CD8-positive, alpha-beta memory T cell (primary cell): ENCODE results near the gene ANKRD29. TPM values are rescaled to one million over a fixed set of nuclear protein-coding genes. Genes with fewer than 3 reads are reported as not detected.

Source experiments
- CTCF ChIA-PET: fragments of 350-600 bp; sonication (Branson Sonifier 250); formaldehyde crosslinking; loops from one replicate; lab custom pipeline; 2021; ENCODE audit warnings: antibody characterized with exemption; lab: Charles Lee
- POLR2A ChIA-PET: fragments of 350-600 bp; sonication (Branson Sonifier 250); formaldehyde crosslinking; loops from one replicate; lab custom pipeline; 2021; ENCODE audit warnings: antibody characterized with exemption; lab: Charles Lee
- DNase-seq, 5 donors: peaks; one replicate each; pipeline versions ENCODE4 v3.0.0 to v3.0.0-alpha.2; 2020 to 2022; ENCODE audit warnings: mixed read lengths in 1 of 5
- H3K27ac ChIP-seq: one replicate; pipeline ENCODE4 v1.7.0; 2013; ENCODE audit warnings: low read depth, mild to moderate bottlenecking, low read length, moderate library complexity
- H3K27me3 ChIP-seq: 2 replicates; pipeline ENCODE4 v1.7.0; 2013; ENCODE audit warnings: low read length, mild to moderate bottlenecking; ENCODE audit not compliant: insufficient read depth, poor library complexity, severe bottlenecking
- H3K36me3 ChIP-seq: 2 replicates; pipeline ENCODE4 v1.7.0; 2013; ENCODE audit warnings: mild to moderate bottlenecking, low read length, moderate library complexity; ENCODE audit not compliant: insufficient read depth
- H3K4me1 ChIP-seq: 2 replicates; pipeline ENCODE4 v1.7.0; 2013; ENCODE audit warnings: mild to moderate bottlenecking, low read length, moderate library complexity; ENCODE audit not compliant: insufficient read depth
- H3K4me3 ChIP-seq: 2 replicates; pipeline ENCODE4 v1.7.0; 2013; ENCODE audit warnings: mild to moderate bottlenecking, low read length
- H3K9me3 ChIP-seq: 2 replicates; pipeline ENCODE4 v1.7.0; 2013; ENCODE audit warnings: mild to moderate bottlenecking, low read length
- H3K27ac Mint-ChIP-seq, 8 donors: one replicate each; pipeline ENCODE4 v1.8.0; 2020 to 2021; ENCODE audit warnings: mixed read lengths in 8 of 8, mild to moderate bottlenecking in 6 of 8, inconsistent platforms in 3 of 8, moderate library complexity in 3 of 8
- H3K27me3 Mint-ChIP-seq, 2 donors: one replicate each; pipeline ENCODE4 v1.8.0; 2020 to 2021; ENCODE audit warnings: mixed read lengths in 2 of 2, mild to moderate bottlenecking in 1 of 2, moderate library complexity in 1 of 2
- H3K36me3 Mint-ChIP-seq, 3 donors: one replicate each; pipeline ENCODE4 v1.8.0; 2020 to 2021; ENCODE audit warnings: mixed read lengths in 3 of 3, inconsistent platforms in 1 of 3, mild to moderate bottlenecking in 1 of 3
- H3K4me1 Mint-ChIP-seq, 3 donors: one replicate each; pipeline ENCODE4 v1.8.0; 2020 to 2021; ENCODE audit warnings: mixed read lengths in 3 of 3, inconsistent platforms in 1 of 3, mild to moderate bottlenecking in 1 of 3
- H3K4me3 Mint-ChIP-seq, 7 donors: one replicate each; pipeline ENCODE4 v1.8.0; 2020 to 2021; ENCODE audit warnings: mixed read lengths in 7 of 7, mild to moderate bottlenecking in 6 of 7, moderate library complexity in 4 of 7, inconsistent platforms in 2 of 7
- H3K9me3 Mint-ChIP-seq, 5 donors: one replicate each; pipeline ENCODE4 v1.8.0; 2020 to 2022; ENCODE audit warnings: mixed read lengths in 5 of 5, mild to moderate bottlenecking in 3 of 5, moderate library complexity in 2 of 5, inconsistent platforms in 1 of 5
- polyA plus RNA-seq: library from polyadenylated mRNA; unstranded; fragments of 300-500 nt; fragmentation: Illumina TruSeq; gene quantifications from one replicate; pipeline ENCODE4 v1.2.3, GENCODE V29; 2021
- total RNA-seq, 2 experiments: library from RNA; stranded (reverse); gene quantifications; one replicate each; pipeline ENCODE4 v1.2.3, GENCODE V29; 2021

ANKRD29 gene
- total and polyA plus RNA-seq, 3 experiments from 2014 or later: not detected

DNA sequence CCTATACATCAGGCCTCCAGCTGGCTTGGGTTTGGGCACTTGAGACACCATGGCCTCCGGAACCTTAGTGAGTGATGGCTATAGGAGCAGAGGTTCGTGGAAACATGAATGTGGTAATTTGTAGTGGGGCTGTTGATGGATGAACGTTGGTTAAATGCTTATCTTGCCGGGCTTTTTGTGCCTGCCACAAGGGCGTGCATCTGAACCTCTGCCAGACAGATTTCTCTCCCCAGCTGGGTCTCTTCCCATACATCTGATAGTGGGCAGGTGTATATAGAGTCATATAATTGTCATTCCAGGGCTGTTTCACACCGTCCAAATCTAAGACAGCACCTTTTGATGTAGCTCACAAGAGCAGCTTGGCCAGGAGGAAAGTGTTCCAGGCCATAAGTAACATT, 41.3 kb upstream of the ANKRD29 start:
- Histone ChIP-seq H3K9me3 (no peaks in the 10 kb centered on the region), H3K27me3 (peaks cover 5% of the 10 kb centered on the region), H3K36me3 (no peaks in the 10 kb centered on the region), H3K4me3 (no peak overlapping the region), H3K4me1 (no peaks in the 10 kb centered on the region), H3K27ac (no peak overlapping the region)
- Mint-ChIP-seq H3K4me1 (no peaks in the 10 kb centered on the region), H3K27me3 (peaks cover 12 to 58% of the 10 kb centered on the region in 2 donors), H3K36me3 (peaks cover 0 to 10% (median 0%) of the 10 kb centered on the region in 3 donors), H3K27ac (no peak overlapping the region), H3K4me3 (no peak overlapping the region), H3K9me3 (peaks cover 2 to 12% (median 4%) of the 10 kb centered on the region in 5 donors)
- DNase-seq: no peak
- CTCF ChIA-PET: interaction anchor here (1.0 to 2.0 kb wide), 5 partner anchors 13 to 205 kb away, joined by 3 to 9 read pairs (median 3); no protein-coding TSS in a partner anchor
- POLR2A ChIA-PET: no interaction called here

- peak in 2 of 5 donors; percentile 14 to 18 for DNase-seq
- Mint-ChIP-seq H3K27me3 (peaks cover 12 to 61% of the 10 kb centered on the region in 2 donors), H3K36me3 (peaks cover 0 to 10% (median 0%) of the 10 kb centered on the region in 3 donors), H3K27ac (no peak overlapping the region), H3K4me1 (no peaks in the 10 kb centered on the region), H3K4me3 (no peak overlapping the region), H3K9me3 (peaks cover 2 to 12% (median 4%) of the 10 kb centered on the region in 5 donors)
- peaks cover 5% of the 10 kb centered on the region for H3K27me3 ChIP-seq
- H3K9me3 ChIP-seq: no peaks in the 10 kb centered on the region
- no peak overlapping the region for H3K4me3 ChIP-seq
- no peaks in the 10 kb centered on the region for H3K36me3 ChIP-seq
- no peak overlapping the region for H3K27ac ChIP-seq
- ChIA-PET CTCF (interaction anchor here (0.6 to 2.0 kb wide), 14 partner anchors 11 to 204 kb away, joined by 3 to 9 read pairs (median 4); partner anchors contain the start of gene LAMA3), POLR2A (interaction anchor here (0.6 kb wide), 1 partner anchor 19 kb away, joined by 3 read pairs; no protein-coding TSS in a partner anchor)
- H3K4me1 ChIP-seq: no peaks in the 10 kb centered on the region
These were observed 40.6 kb upstream of the ANKRD29 start for GRCh38 chr18:23703057-23703986.

DNA sequence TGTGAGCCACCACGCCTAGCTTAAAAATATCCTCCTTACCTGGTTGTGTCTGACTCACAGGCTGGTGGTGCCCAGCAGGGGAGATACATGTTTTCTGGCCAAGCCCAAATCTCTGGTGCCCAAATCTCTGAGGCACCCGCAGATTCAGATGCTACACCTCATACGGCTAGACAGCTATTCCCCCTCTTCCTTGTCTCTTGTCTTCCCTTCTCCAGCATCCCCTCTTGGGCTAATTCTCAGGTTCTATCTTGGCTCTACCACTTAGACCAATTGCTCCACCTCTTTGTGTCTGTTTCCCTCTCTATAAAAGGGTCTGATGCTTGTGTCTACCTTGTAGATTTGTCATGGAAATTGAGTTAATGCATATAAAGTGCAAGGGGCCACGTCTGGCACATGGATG, 39.9 kb upstream of the ANKRD29 start:
- H3K36me3 Mint-ChIP-seq: peaks cover 0 to 4% (median 0%) of the 10 kb centered on the region in 3 donors
- peaks cover 9 to 56% of the 10 kb centered on the region in 2 donors for H3K27me3 Mint-ChIP-seq
- POLR2A ChIA-PET: no interaction called here
- Histone ChIP-seq H3K27ac (no peak overlapping the region), H3K4me1 (no peaks in the 10 kb centered on the region), H3K9me3 (no peaks in the 10 kb centered on the region), H3K4me3 (no peak overlapping the region), H3K36me3 (no peaks in the 10 kb centered on the region), H3K27me3 (peaks cover 5% of the 10 kb centered on the region)
- peaks cover 2 to 6% (median 4%) of the 10 kb centered on the region in 5 donors for H3K9me3 Mint-ChIP-seq
- no peak overlapping the region for H3K4me3 Mint-ChIP-seq
- H3K4me1 Mint-ChIP-seq: no peaks in the 10 kb centered on the region
- H3K27ac Mint-ChIP-seq: peak overlapping the region in 1 of 8 donors; percentile 34
- CTCF ChIA-PET: interaction anchor here (1.0 to 2.0 kb wide), 10 partner anchors 13 to 202 kb away, joined by 3 to 9 read pairs (median 4); partner anchors contain the start of gene LAMA3
- no peak for DNase-seq

DNA sequence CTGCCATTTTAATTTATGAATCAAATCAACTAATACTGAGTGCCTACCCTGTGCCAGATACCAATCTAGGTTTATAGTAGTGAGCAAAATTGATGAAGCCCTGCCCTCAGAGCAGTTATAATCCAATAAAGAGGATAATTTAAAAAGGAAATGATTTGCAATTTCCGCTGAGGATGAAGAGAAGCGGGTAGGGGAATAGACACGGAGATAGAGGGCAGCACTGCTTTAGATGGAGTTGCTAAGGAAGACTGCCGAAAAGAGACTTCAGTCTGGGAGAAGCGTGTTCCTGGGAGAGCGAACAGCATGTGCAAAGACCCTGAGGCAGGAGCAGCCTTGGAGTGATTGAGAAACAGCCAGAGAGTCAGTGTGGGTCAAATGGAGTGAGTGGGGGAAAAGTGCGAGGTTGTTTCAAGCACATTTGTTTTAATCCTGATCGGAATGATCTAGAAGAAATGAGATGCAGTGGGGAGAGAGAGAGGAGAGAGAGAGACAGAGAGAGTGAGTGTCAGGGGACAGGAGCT, 38.9 kb upstream of the ANKRD29 start:
- no peaks in the 10 kb centered on the region for H3K4me1 ChIP-seq
- H3K4me3 ChIP-seq: no peak overlapping the region
- no peaks in the 10 kb centered on the region for H3K36me3 ChIP-seq
- no peak overlapping the region for H3K4me3 Mint-ChIP-seq
- no peaks in the 10 kb centered on the region for H3K36me3 Mint-ChIP-seq
- H3K27me3 ChIP-seq: peaks cover 5% of the 10 kb centered on the region
- H3K4me1 Mint-ChIP-seq: no peaks in the 10 kb centered on the region
- H3K27me3 Mint-ChIP-seq: peaks cover 9 to 52% of the 10 kb centered on the region in 2 donors
- H3K9me3 Mint-ChIP-seq: peaks cover 0 to 2% (median 0%) of the 10 kb centered on the region in 5 donors
- H3K9me3 ChIP-seq: no peaks in the 10 kb centered on the region
- POLR2A ChIA-PET: no interaction called here
- no peak overlapping the region for H3K27ac ChIP-seq
- H3K27ac Mint-ChIP-seq: no peak overlapping the region
- DNase-seq: no peak
- CTCF ChIA-PET: interaction anchor here (1.2 to 1.6 kb wide), 2 partner anchors 24 to 201 kb away, joined by 4 to 5 read pairs; no protein-coding TSS in a partner anchor

- no peak overlapping the region for H3K27ac ChIP-seq
- no peaks in the 10 kb centered on the region for H3K36me3 Mint-ChIP-seq
- H3K36me3 ChIP-seq: no peaks in the 10 kb centered on the region
- POLR2A ChIA-PET: no interaction called here
- no peaks in the 10 kb centered on the region for H3K9me3 Mint-ChIP-seq
- no peak overlapping the region for H3K27ac Mint-ChIP-seq
- no peak overlapping the region for H3K4me3 ChIP-seq
- DNase-seq: no peak
- no peaks in the 10 kb centered on the region for H3K4me1 Mint-ChIP-seq
- peaks cover 5% of the 10 kb centered on the region for H3K27me3 ChIP-seq
- no peak overlapping the region for H3K4me3 Mint-ChIP-seq
- peaks cover 9 to 52% of the 10 kb centered on the region in 2 donors for H3K27me3 Mint-ChIP-seq
- CTCF ChIA-PET: no interaction called here
- H3K9me3 ChIP-seq: no peaks in the 10 kb centered on the region
- no peaks in the 10 kb centered on the region for H3K4me1 ChIP-seq
These were observed 38.3 kb upstream of the ANKRD29 start for GRCh38 chr18:23701017-23701416.

GRCh38 chr18:23694637-23695430, 32.1 kb upstream of the ANKRD29 start:
- Histone ChIP-seq H3K27me3 (peaks cover 5% of the 10 kb centered on the region), H3K27ac (no peak overlapping the region), H3K36me3 (no peaks in the 10 kb centered on the region), H3K9me3 (no peaks in the 10 kb centered on the region), H3K4me1 (no peaks in the 10 kb centered on the region), H3K4me3 (no peak overlapping the region)
- H3K27me3 Mint-ChIP-seq: peaks cover 21 to 32% of the 10 kb centered on the region in 2 donors
- peaks cover 3 to 6% (median 5%) of the 10 kb centered on the region in 3 donors for H3K4me1 Mint-ChIP-seq
- no peaks in the 10 kb centered on the region for H3K9me3 Mint-ChIP-seq
- ChIA-PET CTCF (no interaction called here), POLR2A (no interaction called here)
- no peak overlapping the region for H3K4me3 Mint-ChIP-seq
- H3K36me3 Mint-ChIP-seq: no peaks in the 10 kb centered on the region
- H3K27ac Mint-ChIP-seq: no peak overlapping the region
- DNase-seq: no peak

DNA sequence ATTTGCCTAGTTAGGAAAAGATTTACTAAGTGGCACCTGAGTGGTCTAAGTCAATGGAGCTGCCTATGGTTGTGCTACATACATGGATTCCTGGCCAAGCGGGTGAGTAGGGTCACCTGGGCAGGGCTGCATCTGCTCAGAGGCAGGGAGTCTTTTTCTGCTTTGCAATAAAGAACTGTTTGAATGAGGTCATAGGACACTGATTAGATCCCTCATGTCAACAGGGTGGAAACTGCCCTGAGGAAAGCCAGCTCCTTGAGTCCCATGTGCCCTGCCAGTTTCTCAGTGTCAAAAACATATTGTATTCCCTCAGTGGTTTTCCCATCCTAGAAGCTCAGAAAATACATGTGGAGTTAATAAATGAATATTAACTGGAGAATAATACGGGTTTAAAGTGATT, 31.1 kb upstream of the ANKRD29 start:
- peaks cover 3% of the 10 kb centered on the region for H3K4me1 ChIP-seq
- Mint-ChIP-seq H3K27me3 (peaks cover 26 to 28% of the 10 kb centered on the region in 2 donors), H3K27ac (no peak overlapping the region), H3K9me3 (no peaks in the 10 kb centered on the region), H3K36me3 (no peaks in the 10 kb centered on the region), H3K4me1 (peaks cover 6 to 10% (median 7%) of the 10 kb centered on the region in 3 donors), H3K4me3 (no peak overlapping the region)
- CTCF ChIA-PET: no interaction called here
- POLR2A ChIA-PET: no interaction called here
- H3K4me3 ChIP-seq: no peak overlapping the region
- no peak overlapping the region for H3K27ac ChIP-seq
- DNase-seq: no peak
- H3K36me3 ChIP-seq: no peaks in the 10 kb centered on the region
- H3K27me3 ChIP-seq: peaks cover 7% of the 10 kb centered on the region
- no peaks in the 10 kb centered on the region for H3K9me3 ChIP-seq
